Left lung (tissue), 10 donors: ENCODE results near the gene ADAMTS8. TPM values are rescaled to one million over a fixed set of nuclear protein-coding genes. Genes with fewer than 3 reads are reported as not detected.

Source experiments
- ATAC-seq: fragments of 200-7000 bp; cut with Tn5 transposase; one replicate; pipeline ENCODE4 v1.9.1; 2020; ENCODE audit warnings: moderate library complexity
- DNase-seq, 4 donors: peaks; one replicate each; pipeline ENCODE4 v3.0.0-alpha.2; 2013 to 2020
- H3K27ac ChIP-seq, 2 donors: fragments of 200-600 bp; sonication (generic) in 1 of 2; one replicate each; pipeline versions ENCODE4 v1.5.0 to v1.8.0; 2020 to 2021
- H3K27me3 ChIP-seq, 2 donors: fragments of 200-600 bp; sonication (generic) in 1 of 2; one replicate each; pipeline versions ENCODE4 v1.5.0 to v1.8.0; 2020 to 2021
- H3K36me3 ChIP-seq, 2 donors: fragments of 200-600 bp; sonication (generic) in 1 of 2; one replicate each; pipeline versions ENCODE4 v1.5.0 to v1.8.0; 2020 to 2021
- H3K4me1 ChIP-seq, 2 donors: fragments of 200-600 bp; one replicate each; pipeline ENCODE4 v1.8.0; 2021
- H3K4me3 ChIP-seq, 2 donors: fragments of 200-600 bp; sonication (generic) in 1 of 2; one replicate each; pipeline versions ENCODE4 v1.5.0 to v1.8.0; 2020 to 2021; ENCODE audit warnings: mild to moderate bottlenecking in 1 of 2
- H3K9me3 ChIP-seq, 2 donors: fragments of 200-600 bp; sonication (generic) in 1 of 2; one replicate each; pipeline versions ENCODE4 v1.5.0 to v1.8.0; 2020 to 2021
- intact Hi-C, 2 donors: fragments of 100-400 bp; cut with DNase I; formaldehyde crosslinking; loops; one replicate each; pipeline versions ENCODE4 v1.11.2 to v1.14.2; 2022
- polyA plus RNA-seq, 6 donors: library from polyadenylated mRNA; unstranded; fragments of 120-200 nt; gene quantifications; one replicate each; pipeline ENCODE4 v1.2.1, GENCODE V29; 2013; ENCODE audit not compliant: insufficient read length in 6 of 6
- total RNA-seq, 2 donors: library from RNA; stranded (reverse); fragmentation: NEBNext Ultra II Directional; extraction: Animal tissue kit (Norgen Biotek cat#: 25700); gene quantifications; one replicate each; pipeline ENCODE4 v1.2.1, GENCODE V29; 2021
- TF ChIP-seq, protein P1 (sequence below), 2 donors: fragments of 200-600 bp; sonication (generic) in 1 of 2; IDR thresholded peaks; one replicate each; pipeline versions ENCODE4 v1.5.0 to v1.8.0; 2021; ENCODE audit warnings: antibody characterized with exemption in 2 of 2
- donor health status: DM: no; HTN: yes; CAD: no.
- donor health status: DM: no; HTN: no; CAD: no.

The ADAMTS8 gene
- total and polyA plus RNA-seq, 8 donors = 1.2 to 48.5 (median 5.3) TPM

DNA sequence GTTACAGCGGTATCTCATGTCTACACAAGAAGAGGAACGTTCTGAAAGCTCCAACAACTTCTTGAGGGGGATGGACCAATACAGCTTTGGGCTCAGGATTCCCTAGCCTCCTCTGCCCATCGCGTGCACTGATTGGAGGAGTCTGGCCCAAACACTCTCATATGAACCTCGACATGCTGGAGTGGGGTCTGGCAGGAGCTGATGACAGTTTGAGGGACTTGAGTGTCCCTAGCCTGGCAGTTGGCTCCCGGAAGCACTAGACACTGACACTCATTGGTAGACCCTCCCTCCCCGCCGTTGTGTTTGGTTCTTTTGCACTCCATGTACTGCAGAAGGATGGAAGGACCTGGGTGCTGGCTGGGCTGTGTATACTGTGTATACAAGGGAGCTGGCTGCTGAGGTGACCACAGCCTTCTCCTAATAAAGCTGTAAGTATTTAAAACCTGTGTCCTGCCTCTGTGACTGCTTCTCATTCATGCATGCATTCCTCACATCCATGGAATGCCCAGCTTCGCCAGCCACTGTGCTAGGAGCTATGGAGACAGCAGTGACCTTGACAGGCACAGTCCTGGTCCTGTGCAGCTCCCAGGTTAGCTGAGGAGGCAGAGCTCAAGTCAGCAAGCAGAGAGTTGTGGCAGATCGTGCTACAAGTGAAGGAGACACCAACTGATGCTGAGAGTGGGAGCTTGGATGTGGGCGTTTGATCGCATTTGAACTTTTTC is 48.0 kb upstream of the ADAMTS8 start:
- DNase-seq = no peak
- Histone ChIP-seq H3K4me1 (peaks cover 2 to 6% of the 10 kb centered on the region in 2 donors), H3K9me3 (no peaks in the 10 kb centered on the region), H3K27me3 (peaks cover 0 to 7% of the 10 kb centered on the region in 2 donors), H3K4me3 (no peak overlapping the region), H3K36me3 (peaks cover 0 to 12% of the 10 kb centered on the region in 2 donors), H3K27ac (no peak overlapping the region)
- intact Hi-C loops = no loop called here
- TF ChIP-seq, protein P1, sequence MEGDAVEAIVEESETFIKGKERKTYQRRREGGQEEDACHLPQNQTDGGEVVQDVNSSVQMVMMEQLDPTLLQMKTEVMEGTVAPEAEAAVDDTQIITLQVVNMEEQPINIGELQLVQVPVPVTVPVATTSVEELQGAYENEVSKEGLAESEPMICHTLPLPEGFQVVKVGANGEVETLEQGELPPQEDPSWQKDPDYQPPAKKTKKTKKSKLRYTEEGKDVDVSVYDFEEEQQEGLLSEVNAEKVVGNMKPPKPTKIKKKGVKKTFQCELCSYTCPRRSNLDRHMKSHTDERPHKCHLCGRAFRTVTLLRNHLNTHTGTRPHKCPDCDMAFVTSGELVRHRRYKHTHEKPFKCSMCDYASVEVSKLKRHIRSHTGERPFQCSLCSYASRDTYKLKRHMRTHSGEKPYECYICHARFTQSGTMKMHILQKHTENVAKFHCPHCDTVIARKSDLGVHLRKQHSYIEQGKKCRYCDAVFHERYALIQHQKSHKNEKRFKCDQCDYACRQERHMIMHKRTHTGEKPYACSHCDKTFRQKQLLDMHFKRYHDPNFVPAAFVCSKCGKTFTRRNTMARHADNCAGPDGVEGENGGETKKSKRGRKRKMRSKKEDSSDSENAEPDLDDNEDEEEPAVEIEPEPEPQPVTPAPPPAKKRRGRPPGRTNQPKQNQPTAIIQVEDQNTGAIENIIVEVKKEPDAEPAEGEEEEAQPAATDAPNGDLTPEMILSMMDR (IDR thresholded peaks at IDR 0.05) = no peak
- no peak for ATAC-seq

DNA sequence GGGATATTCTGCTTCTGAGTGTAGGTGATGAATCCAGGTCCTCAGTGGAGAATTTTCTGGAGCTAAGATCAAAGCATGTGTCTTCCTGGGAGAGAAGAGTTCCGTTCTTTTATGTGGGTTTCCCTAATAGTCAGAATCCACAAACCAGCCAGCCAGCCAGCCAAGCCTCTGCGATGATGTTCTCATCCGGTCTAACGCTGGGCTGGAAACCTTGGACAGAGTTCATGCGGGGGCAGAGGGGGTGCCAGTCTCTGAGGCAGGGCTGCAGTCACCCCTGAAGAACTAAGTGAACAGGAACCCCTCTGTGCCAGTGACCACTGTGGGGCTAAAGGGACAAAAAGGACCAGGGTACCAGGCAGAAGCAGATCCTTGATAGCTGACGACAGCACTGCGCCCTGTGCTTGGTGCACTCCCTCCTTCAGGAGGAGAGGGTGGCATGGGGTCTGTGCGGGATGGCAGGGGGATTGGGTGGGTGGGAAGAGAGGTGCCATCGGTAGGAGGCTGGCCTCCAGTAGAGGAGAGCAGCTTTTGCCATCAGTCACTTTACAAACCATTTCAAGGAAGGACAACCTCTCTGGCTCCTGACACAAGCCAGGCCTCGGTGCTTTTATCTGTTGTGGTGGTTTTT is 47.1 kb upstream of the ADAMTS8 start:
- Histone ChIP-seq H3K36me3 (peaks cover 0 to 12% of the 10 kb centered on the region in 2 donors), H3K27me3 (peaks cover 0 to 7% of the 10 kb centered on the region in 2 donors), H3K4me1 (peaks cover 2 to 6% of the 10 kb centered on the region in 2 donors), H3K4me3 (no peak overlapping the region), H3K9me3 (no peaks in the 10 kb centered on the region), H3K27ac (no peak overlapping the region)
- no peak for ATAC-seq
- no peak for DNase-seq
- TF ChIP-seq, protein P1 (IDR thresholded peaks at IDR 0.05) = no peak
- intact Hi-C loops = no loop called here

- DNase-seq (no peak), ATAC-seq (no peak)
- intact Hi-C loops = no loop called here
- Histone ChIP-seq H3K4me1 (peaks cover 2 to 6% of the 10 kb centered on the region in 2 donors), H3K27ac (no peak overlapping the region), H3K27me3 (peaks cover 0 to 7% of the 10 kb centered on the region in 2 donors), H3K36me3 (peaks cover 0 to 12% of the 10 kb centered on the region in 2 donors), H3K9me3 (no peaks in the 10 kb centered on the region), H3K4me3 (no peak overlapping the region)
- TF ChIP-seq, protein P1 (IDR thresholded peaks at IDR 0.05) = no peak
These were observed 46.4 kb upstream of the ADAMTS8 start for GRCh38 chr11:130474637-130475400.

- DNase-seq (no peak), ATAC-seq (no peak)
- Histone ChIP-seq H3K4me1 (peaks cover 2 to 6% of the 10 kb centered on the region in 2 donors), H3K27me3 (peaks cover 0 to 2% of the 10 kb centered on the region in 2 donors), H3K4me3 (no peak overlapping the region), H3K27ac (no peak overlapping the region), H3K36me3 (peaks cover 0 to 12% of the 10 kb centered on the region in 2 donors), H3K9me3 (no peaks in the 10 kb centered on the region)
- intact Hi-C loops = no loop called here
- TF ChIP-seq, protein P1 (IDR thresholded peaks at IDR 0.05) = no peak
These were observed 45.5 kb upstream of the ADAMTS8 start for GRCh38 chr11:130473795-130474377.
